ENCODE measurements around the gene ZNF385B. TPM values are rescaled to one million over a fixed set of nuclear protein-coding genes. Genes with fewer than 3 reads are reported as not detected.

Gene ZNF385B
- total RNA-seq, 1 experiment from 2014 or later: 0.28 TPM

DNA sequence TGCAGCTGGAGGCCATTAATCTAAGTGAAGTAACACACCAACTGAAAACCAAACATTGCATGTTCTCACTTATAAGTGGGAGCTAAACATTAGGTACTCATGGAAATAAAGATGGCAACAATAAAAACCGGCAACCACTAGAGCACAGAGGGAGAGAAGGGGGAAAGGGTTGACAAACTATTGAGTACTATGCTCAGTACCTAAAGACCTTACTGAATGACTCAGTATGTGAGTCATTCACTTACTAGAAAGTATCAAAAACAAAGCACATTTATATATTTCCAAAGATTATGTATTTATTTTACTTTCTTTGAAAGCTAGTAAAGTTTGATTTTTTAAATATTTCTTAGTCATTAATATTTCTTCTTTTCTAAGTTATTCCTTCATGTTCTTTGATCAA is 48.9 kb downstream of the ZNF385B start:
- in situ Hi-C loops (cut with HindIII; ENCODE audit: low pct_unique_long_range_greater_than_20kb, low sequenced_read_pairs): no loop called here
- Histone ChIP-seq H3K27me3 (ENCODE audit: control insufficient read depth, insufficient read depth, low read length) (no peaks in the 10 kb centered on the region), H3K27ac (ENCODE audit: low read length) (no peak overlapping the region), H3K4me1 (ENCODE audit: control insufficient read depth, insufficient read depth, low read length) (no peaks in the 10 kb centered on the region), H3K9me3 (ENCODE audit: control insufficient read depth, insufficient read depth, low read depth, low read length) (no peaks in the 10 kb centered on the region), H3K36me3 (ENCODE audit: control insufficient read depth, insufficient read depth, low read length) (no peaks in the 10 kb centered on the region), H3K4me3 (ENCODE audit: low read depth in 2 of 2, low read length in 2 of 2) (no peak overlapping the region)
- ChIA-PET CTCF (no interaction called here), POLR2A (no interaction called here)
- DNase-seq (ENCODE audit: low read depth, low spot score) (no peak), ATAC-seq (no peak)
- BruUV-seq (replicated peaks): no TSS peak
- intact Hi-C loops (cut with micrococcal nuclease; ENCODE audit: unreplicated experiment): no loop called here
- TF ChIP-seq TCF7L2 (IDR thresholded peaks at IDR 0.05; ENCODE audit: low read depth, low read length): no peak
- TF ChIP-seq SIN3A (IDR thresholded peaks at IDR 0.05; ENCODE audit: borderline replicate concordance, insufficient read depth, low read depth, low read length): no peak
- TF ChIP-seq POLR2AphosphoS5 (IDR thresholded peaks at IDR 0.05; ENCODE audit: low read depth, low read length): no peak
- TF ChIP-seq, protein P1, sequence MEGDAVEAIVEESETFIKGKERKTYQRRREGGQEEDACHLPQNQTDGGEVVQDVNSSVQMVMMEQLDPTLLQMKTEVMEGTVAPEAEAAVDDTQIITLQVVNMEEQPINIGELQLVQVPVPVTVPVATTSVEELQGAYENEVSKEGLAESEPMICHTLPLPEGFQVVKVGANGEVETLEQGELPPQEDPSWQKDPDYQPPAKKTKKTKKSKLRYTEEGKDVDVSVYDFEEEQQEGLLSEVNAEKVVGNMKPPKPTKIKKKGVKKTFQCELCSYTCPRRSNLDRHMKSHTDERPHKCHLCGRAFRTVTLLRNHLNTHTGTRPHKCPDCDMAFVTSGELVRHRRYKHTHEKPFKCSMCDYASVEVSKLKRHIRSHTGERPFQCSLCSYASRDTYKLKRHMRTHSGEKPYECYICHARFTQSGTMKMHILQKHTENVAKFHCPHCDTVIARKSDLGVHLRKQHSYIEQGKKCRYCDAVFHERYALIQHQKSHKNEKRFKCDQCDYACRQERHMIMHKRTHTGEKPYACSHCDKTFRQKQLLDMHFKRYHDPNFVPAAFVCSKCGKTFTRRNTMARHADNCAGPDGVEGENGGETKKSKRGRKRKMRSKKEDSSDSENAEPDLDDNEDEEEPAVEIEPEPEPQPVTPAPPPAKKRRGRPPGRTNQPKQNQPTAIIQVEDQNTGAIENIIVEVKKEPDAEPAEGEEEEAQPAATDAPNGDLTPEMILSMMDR (IDR thresholded peaks at IDR 0.05): no peak
- TF ChIP-seq, protein P2, sequence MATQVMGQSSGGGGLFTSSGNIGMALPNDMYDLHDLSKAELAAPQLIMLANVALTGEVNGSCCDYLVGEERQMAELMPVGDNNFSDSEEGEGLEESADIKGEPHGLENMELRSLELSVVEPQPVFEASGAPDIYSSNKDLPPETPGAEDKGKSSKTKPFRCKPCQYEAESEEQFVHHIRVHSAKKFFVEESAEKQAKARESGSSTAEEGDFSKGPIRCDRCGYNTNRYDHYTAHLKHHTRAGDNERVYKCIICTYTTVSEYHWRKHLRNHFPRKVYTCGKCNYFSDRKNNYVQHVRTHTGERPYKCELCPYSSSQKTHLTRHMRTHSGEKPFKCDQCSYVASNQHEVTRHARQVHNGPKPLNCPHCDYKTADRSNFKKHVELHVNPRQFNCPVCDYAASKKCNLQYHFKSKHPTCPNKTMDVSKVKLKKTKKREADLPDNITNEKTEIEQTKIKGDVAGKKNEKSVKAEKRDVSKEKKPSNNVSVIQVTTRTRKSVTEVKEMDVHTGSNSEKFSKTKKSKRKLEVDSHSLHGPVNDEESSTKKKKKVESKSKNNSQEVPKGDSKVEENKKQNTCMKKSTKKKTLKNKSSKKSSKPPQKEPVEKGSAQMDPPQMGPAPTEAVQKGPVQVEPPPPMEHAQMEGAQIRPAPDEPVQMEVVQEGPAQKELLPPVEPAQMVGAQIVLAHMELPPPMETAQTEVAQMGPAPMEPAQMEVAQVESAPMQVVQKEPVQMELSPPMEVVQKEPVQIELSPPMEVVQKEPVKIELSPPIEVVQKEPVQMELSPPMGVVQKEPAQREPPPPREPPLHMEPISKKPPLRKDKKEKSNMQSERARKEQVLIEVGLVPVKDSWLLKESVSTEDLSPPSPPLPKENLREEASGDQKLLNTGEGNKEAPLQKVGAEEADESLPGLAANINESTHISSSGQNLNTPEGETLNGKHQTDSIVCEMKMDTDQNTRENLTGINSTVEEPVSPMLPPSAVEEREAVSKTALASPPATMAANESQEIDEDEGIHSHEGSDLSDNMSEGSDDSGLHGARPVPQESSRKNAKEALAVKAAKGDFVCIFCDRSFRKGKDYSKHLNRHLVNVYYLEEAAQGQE (IDR thresholded peaks at IDR 0.05; ENCODE audit: insufficient read depth in 1 of 2, low read depth in 2 of 2, low read length in 1 of 2): no peak

DNA sequence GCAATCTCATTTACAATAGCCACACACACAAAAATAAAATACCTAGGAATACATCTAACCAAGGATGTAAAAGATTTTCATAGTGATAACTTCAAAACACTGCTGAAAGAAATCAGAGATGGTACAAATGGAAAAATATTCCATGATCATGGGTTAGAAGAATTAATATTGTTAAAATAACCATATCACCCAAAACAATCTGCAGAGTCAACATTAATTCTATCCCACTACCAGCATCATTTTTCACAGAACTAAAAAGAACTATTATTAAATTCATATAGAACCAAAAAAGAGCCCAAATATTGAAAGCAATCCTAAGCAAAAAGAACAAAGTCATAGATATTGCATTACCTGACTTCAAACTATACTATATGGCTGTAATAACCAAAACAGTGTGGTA is 50.4 kb downstream of the ZNF385B start:
- in situ Hi-C loops (cut with HindIII; ENCODE audit: low pct_unique_long_range_greater_than_20kb, low sequenced_read_pairs): no loop called here
- no TSS peak for BruUV-seq (replicated peaks)

More for the DNA sequence above, 50.4 kb downstream of the ZNF385B start:
- no peaks in the 10 kb centered on the region for H3K4me1 ChIP-seq (ENCODE audit: control insufficient read depth, insufficient read depth, low read length)
- no peak overlapping the region for H3K4me3 ChIP-seq (ENCODE audit: low read depth in 2 of 2, low read length in 2 of 2)
- H3K27me3 ChIP-seq (ENCODE audit: control insufficient read depth, insufficient read depth, low read length): no peaks in the 10 kb centered on the region
- POLR2A ChIA-PET: no interaction called here
- ATAC-seq (no peak), DNase-seq (ENCODE audit: low read depth, low spot score) (no peak)
- no peaks in the 10 kb centered on the region for H3K9me3 ChIP-seq (ENCODE audit: control insufficient read depth, insufficient read depth, low read depth, low read length)
- H3K27ac ChIP-seq (ENCODE audit: low read length): no peak overlapping the region
- CTCF ChIA-PET: no interaction called here
- TF ChIP-seq TCF7L2 (IDR thresholded peaks at IDR 0.05; ENCODE audit: low read depth, low read length) (no peak), POLR2AphosphoS5 (IDR thresholded peaks at IDR 0.05; ENCODE audit: low read depth, low read length) (no peak), SIN3A (IDR thresholded peaks at IDR 0.05; ENCODE audit: borderline replicate concordance, insufficient read depth, low read depth, low read length) (no peak)
- TF ChIP-seq, protein P2 (IDR thresholded peaks at IDR 0.05; ENCODE audit: insufficient read depth in 1 of 2, low read depth in 2 of 2, low read length in 1 of 2): no peak
- TF ChIP-seq, protein P1 (IDR thresholded peaks at IDR 0.05): no peak
- intact Hi-C loops (cut with micrococcal nuclease; ENCODE audit: unreplicated experiment): no loop called here
- H3K36me3 ChIP-seq (ENCODE audit: control insufficient read depth, insufficient read depth, low read length): no peaks in the 10 kb centered on the region

Measured in Panc1 (cell line).